Retinal pigment epithelial cell (primary cell): ENCODE measurements around the gene ARSI.

Experiments
- DNase-seq: peaks from one replicate; pipeline ENCODE4 v3.0.0-alpha.2; 2010; ENCODE audit warnings: low read depth
- H3K4me3 ChIP-seq: 2 replicates; pipeline ENCODE4 v1.5.1; 2011; ENCODE audit warnings: mild to moderate bottlenecking, low read length, control low read depth, moderate library complexity
- CTCF ChIP-seq: conservative IDR thresholded peaks from 2 replicates; pipeline ENCODE4 v1.5.1; 2011; ENCODE audit warnings: low read depth, low read length, control low read depth, inconsistent platforms

ARSI gene

GRCh38 chr5:150339165-150339564, 36.5 kb upstream of the ARSI start:
- no peak for DNase-seq
- TF ChIP-seq CTCF: no peak
- H3K4me3 ChIP-seq: no peak overlapping the region

- DNase-seq: no peak
- H3K4me3 ChIP-seq: no peak overlapping the region
- TF ChIP-seq CTCF: no peak
Measured at GRCh38 chr5:150338546-150338945, 35.8 kb upstream of the ARSI start.

- H3K4me3 ChIP-seq: no peak overlapping the region
- no peak for TF ChIP-seq CTCF
- no peak for DNase-seq
Measured at GRCh38 chr5:150335778-150336177, 33.1 kb upstream of the ARSI start.

GRCh38 chr5:150333400-150333799, 30.7 kb upstream of the ARSI start:
- no peak for DNase-seq
- H3K4me3 ChIP-seq: no peak overlapping the region
- no peak for TF ChIP-seq CTCF

GRCh38 chr5:150329881-150330876, 27.5 kb upstream of the ARSI start:
- no peak for TF ChIP-seq CTCF
- H3K4me3 ChIP-seq: no peak overlapping the region
- DNase-seq: no peak

GRCh38 chr5:150329038-150329437, 26.3 kb upstream of the ARSI start:
- DNase-seq: no peak
- no peak overlapping the region for H3K4me3 ChIP-seq
- TF ChIP-seq CTCF: no peak

- TF ChIP-seq CTCF: no peak
- DNase-seq: no peak
Measured at GRCh38 chr5:150328515-150328914, 25.8 kb upstream of the ARSI start.

More at GRCh38 chr5:150328515-150328914, 25.8 kb upstream of the ARSI start:
- H3K4me3 ChIP-seq: no peak overlapping the region
